DMS153 (cell line): ENCODE results near the gene SMIM28.
A peak's percentile ranks its signal among the peaks of the same experiment; 100 is the strongest.

ENCODE experiments used
- DNase-seq: peaks from one replicate; lab custom pipeline; 2025; lab: John Stamatoyannopoulos, UW

Gene SMIM28

DNA sequence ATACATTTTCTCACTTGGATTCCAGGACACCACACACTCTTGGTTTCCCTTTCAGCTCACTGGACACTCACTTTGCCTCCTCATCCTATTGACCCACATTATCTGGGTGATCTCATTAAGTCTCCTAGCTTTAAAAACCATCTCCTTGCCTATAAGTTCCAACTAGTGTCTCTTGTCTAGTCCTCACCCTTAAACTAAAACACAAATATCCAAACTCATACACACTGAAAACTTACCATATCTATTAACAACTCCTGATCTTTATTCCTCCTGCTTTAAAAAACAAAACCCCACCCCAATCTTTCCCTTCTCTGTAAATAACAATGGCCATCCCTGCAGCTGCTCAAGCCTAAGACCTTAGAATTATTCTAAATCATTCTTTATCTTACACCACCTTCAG, 3.5 kb upstream of the SMIM28 start:
- DNase-seq, result no peak

DNA sequence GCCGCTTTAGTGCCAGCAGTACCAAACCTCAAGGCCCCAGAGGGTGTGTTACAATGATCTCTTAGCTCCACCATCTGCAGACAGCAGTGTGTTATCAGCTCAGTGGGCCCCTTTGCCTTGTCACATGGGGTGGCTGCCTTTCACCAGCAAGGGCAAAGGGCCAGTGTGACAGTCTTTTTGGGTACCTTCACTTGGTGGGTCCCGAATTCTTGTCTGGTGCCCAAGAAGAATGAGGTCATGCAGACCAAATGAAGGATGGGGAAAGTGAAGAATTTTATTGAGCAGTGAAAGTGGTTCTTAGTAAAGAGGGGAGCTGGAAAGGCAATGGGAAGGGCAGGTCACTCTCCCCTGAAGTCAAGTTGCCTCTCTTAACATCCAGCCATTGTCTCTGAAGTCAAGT, 2.9 kb upstream of the SMIM28 start:
- no peak for DNase-seq

DNA sequence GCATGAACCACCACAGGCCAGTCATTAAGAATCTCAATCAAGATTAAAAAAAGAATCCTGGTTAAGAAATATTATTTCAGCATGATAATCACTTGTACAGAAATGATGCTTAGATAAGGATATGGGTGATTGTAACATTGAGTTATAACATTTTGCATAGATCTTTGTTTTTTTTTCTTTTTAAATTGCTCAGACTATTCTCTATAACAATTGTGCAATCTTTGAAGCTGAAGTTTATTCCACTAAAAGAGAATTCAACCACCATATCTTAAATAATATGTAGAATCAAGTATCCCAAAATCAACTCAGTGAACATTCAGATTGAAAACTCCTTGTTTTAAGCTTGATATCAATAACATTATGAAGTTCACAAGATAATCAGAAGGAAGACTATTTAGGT, 663 bp upstream of the SMIM28 start:
- DNase-seq, result no peak

DNA sequence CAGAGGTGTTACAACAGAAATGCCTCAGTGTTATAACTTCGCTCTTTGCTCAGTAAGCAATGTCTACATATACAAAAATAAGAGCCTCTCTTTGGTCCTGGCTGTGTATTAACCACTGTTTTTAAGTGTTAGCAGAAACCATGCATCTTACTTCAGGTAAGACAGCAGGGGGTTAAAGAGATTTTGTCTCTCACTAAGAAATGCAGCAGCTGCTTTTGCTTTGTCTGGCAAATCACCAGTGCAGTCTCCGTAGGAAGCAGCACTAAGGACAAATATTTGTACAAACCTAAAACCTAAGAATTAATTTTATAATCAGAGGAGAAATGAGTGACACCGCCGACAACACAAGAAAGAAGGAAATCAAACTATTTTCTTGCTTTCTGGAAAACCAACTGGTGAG, 758 bp downstream of the SMIM28 start:
- no peak for DNase-seq

DNA sequence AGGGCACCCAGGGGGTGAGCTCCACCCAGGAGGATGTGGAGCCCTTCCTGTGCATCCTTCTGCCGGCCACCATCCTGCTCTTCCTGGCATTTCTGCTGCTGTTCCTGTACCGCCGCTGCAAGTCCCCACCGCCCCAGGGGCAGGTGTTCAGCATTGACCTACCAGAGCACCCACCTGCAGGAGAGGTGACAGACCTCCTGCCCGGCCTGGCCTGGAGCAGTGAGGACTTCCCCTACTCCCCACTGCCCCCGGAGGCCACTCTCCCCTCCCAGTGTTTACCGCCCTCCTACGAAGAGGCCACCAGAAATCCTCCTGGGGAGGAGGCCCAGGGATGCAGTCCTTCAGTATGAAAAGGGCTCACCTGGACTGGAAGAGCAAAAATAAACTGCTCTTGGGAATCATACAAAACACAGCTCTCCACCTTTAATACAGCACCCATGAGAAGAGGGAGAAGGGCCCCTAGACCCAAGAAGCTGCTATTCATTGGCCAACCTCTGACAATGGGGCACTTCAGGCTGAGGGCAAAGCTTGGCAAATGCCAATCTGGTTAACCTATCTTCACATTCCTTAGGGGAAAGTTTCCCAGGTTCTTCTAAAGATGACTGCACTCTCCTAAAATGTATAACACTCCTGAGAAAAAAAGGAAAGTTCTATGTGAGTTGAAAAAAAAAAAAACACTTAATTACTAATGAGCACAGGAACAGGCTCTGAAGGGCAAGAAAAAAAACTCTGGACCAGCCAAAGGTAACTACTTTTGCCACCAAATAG, 5.0 kb downstream of the SMIM28 start:
- DNase-seq, result no peak

DNA sequence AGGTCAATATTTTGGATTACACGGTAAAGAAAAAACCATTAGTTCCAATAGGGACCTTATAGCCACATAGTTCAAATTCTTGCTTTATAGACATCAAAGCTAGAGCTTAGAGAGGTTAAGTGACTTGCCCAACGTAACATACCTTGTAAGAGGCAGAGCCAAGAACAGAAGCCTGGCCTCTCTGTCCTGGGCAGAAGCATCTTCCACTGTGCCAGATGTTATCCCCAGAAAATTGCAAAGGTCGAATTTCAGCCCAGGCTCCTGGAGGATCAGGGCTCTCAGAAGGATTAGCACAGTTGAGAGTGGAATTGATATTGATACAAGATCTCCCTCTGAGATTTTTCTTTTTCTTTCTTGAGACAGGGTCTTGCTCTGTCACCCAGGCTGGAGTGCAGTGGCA, 6.1 kb downstream of the SMIM28 start:
- DNase-seq, result no peak

DNA sequence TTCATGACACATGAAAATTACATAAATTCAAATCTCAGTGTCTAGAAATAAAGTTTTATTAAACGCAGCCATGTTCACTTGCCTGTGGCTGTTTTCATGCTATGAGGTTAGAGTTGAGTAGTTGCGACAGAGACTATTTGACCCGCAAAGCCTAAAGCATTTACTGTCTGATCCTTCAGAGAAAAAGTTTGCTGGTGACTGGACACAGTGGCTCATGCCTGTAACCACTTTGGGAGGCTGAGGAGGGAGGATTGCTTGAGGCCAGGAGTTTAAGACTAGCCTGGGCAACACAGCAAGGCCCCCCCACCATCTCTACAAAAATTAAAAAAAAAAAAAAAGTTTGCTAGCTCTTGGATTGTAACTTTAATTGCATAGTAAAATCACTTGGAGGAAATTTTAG, 9.2 kb downstream of the SMIM28 start:
- DNase-seq, result no peak

DNA sequence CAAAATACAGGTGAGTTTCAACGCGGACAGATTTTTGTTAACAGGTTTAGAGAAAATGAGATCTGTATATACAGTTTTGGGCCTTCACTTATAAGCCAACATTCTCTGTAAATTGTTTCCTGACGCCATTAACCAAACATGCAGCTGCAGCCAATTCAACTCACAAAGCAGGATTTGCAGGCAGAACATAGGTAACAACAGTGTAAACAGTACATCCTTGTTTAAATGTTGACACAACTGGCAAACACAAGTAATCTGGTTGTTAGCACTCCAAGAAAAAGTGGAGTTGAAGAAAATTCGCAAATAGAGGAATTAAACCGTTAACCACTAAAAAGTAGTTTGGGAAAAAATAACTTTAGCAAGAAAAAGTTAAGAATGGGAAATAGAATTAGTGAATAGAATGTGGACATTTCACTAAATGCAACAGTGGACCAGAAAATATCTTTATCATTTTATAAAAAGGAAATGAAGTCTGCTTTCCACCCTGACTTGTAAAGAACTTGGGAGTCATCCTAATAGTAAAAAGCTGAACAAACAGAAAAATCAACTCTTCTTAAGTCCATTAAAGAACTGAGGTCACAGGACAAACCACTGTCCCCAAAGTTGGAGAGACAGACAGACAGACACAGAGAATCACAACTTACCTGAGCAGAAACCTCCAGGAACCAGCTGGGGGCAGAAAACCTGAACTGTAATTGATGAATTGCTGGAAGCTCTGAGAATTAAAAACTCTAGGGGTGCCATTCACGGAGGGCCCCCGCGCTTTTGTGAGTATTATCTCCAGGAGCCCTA, 10.1 kb downstream of the SMIM28 start:
- DNase-seq, result peak; percentile 91

DNA sequence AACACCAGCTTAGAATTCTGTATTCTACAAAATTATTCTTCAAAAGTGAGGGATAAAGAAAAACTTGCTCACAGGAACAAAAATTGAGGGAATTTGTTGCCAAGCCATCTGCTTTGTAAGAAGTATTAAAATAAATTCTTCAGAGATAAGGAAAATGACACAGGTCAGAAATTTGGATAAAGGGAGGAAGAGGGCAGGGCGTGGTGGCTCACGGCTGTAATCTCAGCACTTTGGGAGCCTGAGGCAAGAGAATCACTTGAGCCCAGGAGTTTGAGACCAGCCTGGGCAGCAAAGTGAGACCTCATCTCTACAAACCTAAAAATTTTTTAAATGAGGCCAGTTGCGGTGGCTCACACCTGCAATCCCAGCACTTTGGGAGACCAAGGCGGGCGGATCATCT, 11.8 kb downstream of the SMIM28 start:
- DNase-seq, result no peak

DNA sequence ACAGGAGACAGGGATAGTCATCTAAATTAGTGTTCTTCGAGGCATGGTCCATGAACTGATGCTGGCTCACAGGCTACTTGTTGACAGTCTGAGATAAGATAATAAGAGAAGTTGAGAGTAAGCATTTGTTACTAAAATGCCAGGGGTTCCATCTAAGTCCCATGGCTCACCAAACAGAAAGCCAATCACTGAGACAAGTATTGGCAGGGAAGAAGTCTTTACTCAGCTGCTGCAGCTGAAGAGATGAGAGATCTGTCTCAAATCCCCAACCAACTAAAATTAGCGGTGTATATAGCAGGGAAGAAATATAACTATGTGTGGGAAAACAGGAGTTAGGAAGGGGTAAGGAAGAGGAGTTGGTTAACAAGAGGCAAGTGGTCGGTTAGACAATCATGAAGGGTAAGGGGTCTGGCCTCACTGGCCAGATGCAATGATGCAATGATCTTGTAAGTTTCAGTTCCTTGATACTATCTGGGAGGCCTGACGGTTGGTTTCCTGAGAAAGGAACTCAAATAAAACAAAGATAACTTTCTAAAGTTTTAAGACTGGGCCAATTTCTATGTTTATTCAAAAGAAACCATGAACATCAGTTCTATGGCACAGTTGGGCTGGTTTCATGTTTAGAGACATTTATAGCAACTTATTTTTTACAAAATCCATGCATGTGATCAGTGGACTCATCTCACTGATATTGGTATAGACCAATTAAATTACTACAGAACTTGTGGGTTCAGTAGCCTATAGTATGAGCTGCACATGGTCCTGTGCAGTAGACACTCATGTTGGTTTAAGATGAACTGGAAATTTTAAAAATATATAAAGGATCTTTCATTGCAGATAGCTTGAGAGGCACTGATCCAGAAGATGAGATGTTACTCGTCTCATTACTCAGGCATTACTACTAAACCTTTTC, 16.4 kb downstream of the SMIM28 start:
- DNase-seq, result no peak

DNA sequence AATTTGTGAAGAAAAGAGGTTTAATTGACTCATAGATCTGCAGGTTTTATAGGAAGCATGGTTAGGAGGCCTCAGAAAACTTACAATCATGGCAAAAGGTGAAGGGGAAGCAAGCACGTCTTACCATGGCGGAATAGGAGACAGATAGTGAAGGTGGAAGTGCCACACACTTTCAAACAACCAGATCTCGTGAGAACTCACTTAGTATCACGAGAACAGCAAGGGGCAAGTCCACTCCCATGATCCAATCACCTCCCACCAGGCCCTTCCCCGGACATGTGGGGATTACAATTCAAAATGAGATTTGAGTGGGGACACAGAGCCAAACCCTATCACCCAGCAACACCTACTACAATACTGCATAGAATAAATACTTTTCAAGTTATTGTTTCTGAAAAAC, 19.0 kb downstream of the SMIM28 start:
- DNase-seq, result no peak

DNA sequence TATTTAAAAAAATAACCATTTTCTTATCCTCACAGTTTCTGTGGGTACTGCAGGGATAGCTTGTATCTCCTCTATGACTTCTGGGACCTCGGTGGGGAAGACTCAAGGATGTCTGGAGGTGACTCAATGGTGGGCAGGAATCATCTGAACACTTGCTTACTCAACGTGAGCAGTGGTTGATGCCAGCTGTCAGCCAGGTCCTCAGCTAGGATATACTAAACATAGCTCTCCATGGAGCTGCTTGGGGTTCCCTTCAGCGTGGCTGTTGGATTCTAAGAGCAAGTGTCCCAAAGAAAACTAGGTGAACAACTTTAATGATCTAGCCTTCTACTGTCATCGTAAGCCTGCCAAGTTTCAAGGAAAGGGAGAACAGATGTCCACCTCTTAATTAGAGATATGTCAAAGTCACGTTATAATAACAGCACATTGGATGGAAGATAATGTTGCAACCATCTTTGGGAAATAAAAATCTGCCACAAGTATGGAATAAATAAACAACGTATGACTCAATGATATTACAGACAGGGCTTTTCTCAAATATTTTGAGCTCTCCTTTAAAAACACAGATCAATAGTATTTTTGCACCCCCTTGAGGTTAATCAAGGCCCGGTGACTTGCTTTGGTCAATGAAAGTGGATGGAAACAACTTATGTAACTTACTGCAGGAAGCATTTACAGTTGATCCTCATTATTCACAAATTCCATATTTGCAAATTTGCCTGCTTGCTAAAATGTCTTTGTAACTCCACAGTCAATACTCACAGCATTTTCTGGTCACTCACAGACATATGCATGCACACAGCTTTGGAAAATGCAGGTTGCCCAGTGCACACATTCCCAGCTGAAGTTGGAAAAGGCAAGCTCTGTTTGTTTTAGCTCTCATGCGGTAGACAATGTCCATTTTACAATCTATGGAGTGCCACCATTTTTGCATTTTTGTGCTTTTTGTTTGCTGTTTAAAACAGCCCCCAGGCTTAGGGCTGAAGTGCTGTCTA, 19.7 kb downstream of the SMIM28 start:
- DNase-seq, result no peak

DNA sequence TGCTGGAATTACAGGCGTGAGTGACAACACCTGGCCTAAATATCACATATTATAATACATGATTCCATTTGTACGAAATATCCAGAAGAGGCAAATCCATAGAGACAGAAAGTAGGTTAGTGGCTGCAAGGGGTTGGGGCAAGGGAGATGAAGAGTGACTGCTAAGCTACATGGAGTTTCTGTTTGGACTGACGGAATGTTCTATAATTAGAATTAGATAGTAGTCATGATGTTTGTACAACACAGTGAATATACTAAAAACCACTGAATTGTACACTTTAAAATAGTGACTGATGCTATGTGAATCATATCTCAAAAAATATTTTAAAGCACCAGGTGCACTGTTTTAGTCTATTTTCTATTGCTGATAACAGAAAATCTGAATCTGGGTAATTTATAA, 22.6 kb downstream of the SMIM28 start:
- DNase-seq, result no peak

DNA sequence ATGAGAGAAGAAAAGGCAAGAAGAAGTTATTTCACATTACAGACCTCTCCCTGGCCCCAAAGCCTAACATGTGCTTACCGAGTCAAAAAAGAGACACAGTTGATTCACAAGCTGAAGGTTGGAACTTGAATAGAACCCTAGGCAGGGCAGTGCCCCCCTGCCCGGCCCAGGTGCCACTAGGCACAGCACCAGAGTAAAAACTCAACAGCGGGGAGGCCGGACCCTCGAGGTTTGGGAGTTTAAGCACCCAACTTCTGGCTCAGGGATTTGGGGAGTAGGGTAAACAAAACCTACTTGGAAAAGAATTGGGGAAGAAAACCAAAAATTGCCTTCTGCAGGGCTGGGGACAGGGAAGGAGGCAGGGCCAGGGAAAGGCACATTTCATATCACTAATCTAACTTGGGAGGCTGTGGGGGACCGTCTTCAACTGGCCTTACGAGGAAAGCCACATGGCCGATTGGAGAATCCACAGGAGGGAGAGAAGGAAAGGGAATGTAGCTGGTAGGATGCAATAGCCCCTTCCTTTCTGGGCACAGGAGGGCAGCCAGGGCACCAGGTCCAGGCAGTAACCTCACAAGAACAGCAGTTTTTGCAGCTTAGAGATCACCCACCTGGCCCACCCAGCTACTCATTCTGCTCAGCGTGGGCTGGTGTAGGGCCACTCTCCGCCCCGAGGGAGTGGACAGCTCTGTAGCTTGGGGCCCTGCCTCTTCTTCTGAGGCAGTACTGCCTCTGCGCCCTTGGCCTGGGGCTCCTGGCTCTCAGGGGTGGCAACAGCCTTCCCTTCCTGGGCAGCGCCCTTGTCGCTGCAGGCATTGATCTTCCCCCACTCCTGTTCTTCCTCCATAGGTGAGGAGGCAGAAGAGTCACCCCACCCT, 24.5 kb downstream of the SMIM28 start:
- no peak for DNase-seq

DNA sequence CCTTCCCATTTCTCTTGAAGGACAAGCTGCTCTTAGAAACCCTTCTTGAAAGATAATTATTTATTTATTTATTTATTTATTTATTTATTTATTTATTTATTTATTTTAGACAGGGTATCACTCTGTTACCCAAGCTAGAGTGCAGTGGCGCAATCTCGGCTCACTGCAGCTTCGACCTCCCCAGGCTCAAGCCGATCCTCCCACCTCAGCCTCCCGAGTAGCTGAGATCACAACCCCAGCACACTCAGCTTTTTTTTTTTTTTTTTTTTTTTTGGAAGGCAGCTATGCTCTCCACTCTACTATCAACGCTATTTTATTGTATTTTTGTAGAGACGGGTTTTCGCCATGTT, 25.1 kb downstream of the SMIM28 start:
- DNase-seq, result no peak

DNA sequence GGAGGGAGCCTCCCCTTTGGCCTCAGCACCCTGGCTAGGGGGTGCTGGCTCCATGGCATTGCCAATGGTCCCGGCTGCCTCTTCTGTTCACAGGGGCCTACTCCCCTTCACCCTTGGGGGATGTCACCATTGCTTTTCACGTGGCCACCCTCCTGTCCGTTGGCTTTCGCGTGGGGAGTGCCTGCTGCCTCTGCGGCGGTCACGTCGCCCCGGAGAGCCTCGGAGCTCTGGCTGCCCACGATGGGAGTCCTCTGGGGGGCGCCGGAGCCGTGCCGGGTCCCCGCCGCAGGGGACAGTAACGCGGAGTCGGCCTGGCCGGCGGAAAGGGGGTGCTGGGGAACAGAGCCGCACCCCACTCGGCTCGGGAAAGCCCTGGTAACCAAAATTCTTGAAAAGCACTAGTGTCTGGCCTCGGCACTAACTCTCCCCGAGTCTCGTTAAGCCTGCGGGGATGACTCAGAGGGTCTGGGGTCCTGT, 25.7 kb downstream of the SMIM28 start:
- DNase-seq, result no peak

DNA sequence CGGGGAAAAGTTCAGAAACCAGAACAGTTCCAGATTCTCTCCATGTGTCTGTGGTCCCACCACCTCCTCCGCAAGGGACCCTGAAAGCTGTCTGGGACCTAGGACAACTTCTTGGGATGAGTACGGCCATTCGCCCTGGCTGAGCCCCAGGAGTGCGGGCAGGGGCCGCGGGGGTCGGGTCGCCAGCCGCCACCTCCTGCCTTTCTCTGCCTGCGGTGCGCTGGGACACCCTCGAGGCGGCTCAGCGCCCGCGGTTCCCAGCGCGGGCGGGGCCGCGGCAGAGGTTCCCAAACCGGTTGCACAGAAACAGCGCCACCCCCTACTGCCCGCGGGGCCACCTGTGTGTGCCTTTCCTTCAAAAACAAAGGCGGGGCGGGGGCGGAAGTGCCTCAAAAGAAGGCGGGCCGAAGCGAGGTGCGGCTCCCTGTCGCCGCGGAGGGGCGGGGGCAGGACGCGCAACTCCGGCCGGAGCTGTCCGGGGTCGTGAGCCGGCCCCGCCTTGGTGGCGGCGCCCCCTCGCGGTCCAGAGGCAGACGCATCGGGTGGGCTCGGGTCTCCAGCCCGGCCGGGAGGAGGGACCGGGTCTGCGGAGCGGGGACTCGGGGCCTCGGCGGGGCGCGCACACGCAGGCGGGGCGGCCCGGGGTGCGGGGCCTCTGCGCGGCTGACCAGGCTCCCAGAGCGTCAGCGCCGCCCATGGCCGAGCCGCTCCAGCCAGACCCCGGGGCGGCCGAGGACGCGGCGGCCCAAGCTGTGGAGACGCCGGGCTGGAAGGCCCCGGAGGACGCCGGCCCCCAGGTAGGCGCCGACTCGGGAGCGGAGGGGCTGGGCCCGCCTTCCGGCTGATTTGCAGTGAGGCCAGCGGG, 26.3 kb downstream of the SMIM28 start, which contains the start of gene HEBP2:
Gene HEBP2 (plus strand): TSS at position 423 of the 865 bp plus-strand sequence. CDS start 273 bp downstream, at position 696.
- DNase-seq, result peak; percentile 91

DNA sequence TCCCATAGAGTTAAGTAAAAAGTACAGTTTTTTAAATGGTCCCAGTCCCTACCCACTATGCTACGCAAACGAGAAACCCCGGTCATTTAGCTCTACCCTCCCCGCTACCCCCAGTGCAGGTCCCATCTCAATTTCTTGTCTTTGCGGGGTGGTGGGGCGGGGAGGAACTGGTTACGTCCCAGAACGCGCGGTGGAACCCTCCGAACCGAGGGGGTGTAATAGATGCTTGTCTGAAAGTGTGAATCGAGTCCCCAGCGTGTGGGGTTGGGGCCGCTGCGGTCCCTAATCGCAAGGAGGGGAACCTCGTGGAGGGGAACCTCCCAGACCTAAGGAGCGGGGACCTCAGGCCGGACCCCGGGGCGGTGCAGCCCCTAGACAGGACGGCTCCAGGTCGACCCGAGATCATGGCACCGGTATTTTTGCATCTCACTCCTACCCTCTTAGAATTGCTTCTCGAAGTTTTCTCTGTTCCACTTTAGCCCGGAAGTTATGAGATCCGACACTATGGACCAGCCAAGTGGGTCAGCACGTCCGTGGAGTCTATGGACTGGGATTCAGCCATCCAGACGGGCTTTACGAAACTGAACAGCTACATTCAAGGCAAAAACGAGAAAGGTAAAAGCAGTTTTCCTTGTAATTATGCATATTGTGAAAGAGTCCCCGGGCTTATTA, 27.1 kb downstream of the SMIM28 start:
- no peak for DNase-seq
